Mesothelial cell of epicardium (in vitro differentiated cells): ENCODE data around the gene OAF. TPM values are rescaled to one million over a fixed set of nuclear protein-coding genes. Genes with fewer than 3 reads are reported as not detected.

Source experiments
- DNase-seq, 2 experiments: peaks; one replicate each; pipeline ENCODE4 v3.0.0; 2021; ENCODE audit warnings: low spot score in 2 of 2; ENCODE audit not compliant: unreplicated experiment in 2 of 2
- H3K27ac Mint-ChIP-seq: 2 replicates; pipeline ENCODE4 v1.8.0; 2021; ENCODE audit warnings: mixed read lengths
- H3K27me3 Mint-ChIP-seq: 2 replicates; pipeline ENCODE4 v1.8.0; 2021; ENCODE audit warnings: low read depth, mixed read lengths
- H3K36me3 Mint-ChIP-seq: 2 replicates; pipeline ENCODE4 v1.8.0; 2021; ENCODE audit warnings: mixed read lengths
- H3K4me1 Mint-ChIP-seq: 2 replicates; pipeline ENCODE4 v1.8.0; 2021; ENCODE audit warnings: mixed read lengths
- H3K4me3 Mint-ChIP-seq: 2 replicates; pipeline ENCODE4 v1.8.0; 2021; ENCODE audit warnings: mild to moderate bottlenecking, moderate library complexity, mixed read lengths
- H3K9me3 Mint-ChIP-seq: 2 replicates; pipeline ENCODE4 v1.8.0; 2021; ENCODE audit warnings: mixed read lengths
- CTCF ChIP-seq: fragments of 200-600 bp; sonication (generic); IDR thresholded peaks from one replicate; pipeline ENCODE4 v1.5.0; 2021; ENCODE audit warnings: antibody characterized with exemption; ENCODE audit not compliant: unreplicated experiment
- total RNA-seq: library from RNA; stranded (reverse); gene quantifications from 3 replicates; pipeline ENCODE4 v1.2.1, GENCODE V29; 2021

OAF gene
- total RNA-seq, 1 donor from 2014 or later, result 32.2 TPM

- DNase-seq, result no peak
- Mint-ChIP-seq H3K9me3 (no peaks in the 10 kb centered on the region), H3K27me3 (peaks cover 71% of the 10 kb centered on the region), H3K4me3 (peak within 1 kb of the TSS; percentile 57), H3K27ac (no peak within 1 kb of the TSS), H3K4me1 (peaks cover 7% of the 10 kb centered on the region), H3K36me3 (no peaks in the 10 kb centered on the region)
- no peak for TF ChIP-seq CTCF
Measured at GRCh38 chr11:120239713-120240640, 29.1 kb downstream of the OAF start, which contains the start of gene POU2F3. TSS of gene POU2F3 (plus strand) at chr11:120240140. CDS start at chr11:120240344, 204 bp downstream.

- no peak for TF ChIP-seq CTCF
- H3K27ac Mint-ChIP-seq, result no peak overlapping the region
- H3K9me3 Mint-ChIP-seq, result no peaks in the 10 kb centered on the region
- peaks cover 79% of the 10 kb centered on the region for H3K27me3 Mint-ChIP-seq
- H3K36me3 Mint-ChIP-seq, result no peaks in the 10 kb centered on the region
- no peak for DNase-seq
- H3K4me3 Mint-ChIP-seq, result peak overlapping the region; percentile 57
- peaks cover 5% of the 10 kb centered on the region for H3K4me1 Mint-ChIP-seq
Measured at GRCh38 chr11:120240866-120241265, 30.0 kb downstream of the OAF start.

GRCh38 chr11:120241277-120241676 is 30.4 kb downstream of the OAF start:
- peaks cover 83% of the 10 kb centered on the region for H3K27me3 Mint-ChIP-seq
- peaks cover 5% of the 10 kb centered on the region for H3K4me1 Mint-ChIP-seq
- TF ChIP-seq CTCF, result no peak
- H3K27ac Mint-ChIP-seq, result no peak overlapping the region
- no peak overlapping the region for H3K4me3 Mint-ChIP-seq
- no peak for DNase-seq
- no peaks in the 10 kb centered on the region for H3K9me3 Mint-ChIP-seq
- no peaks in the 10 kb centered on the region for H3K36me3 Mint-ChIP-seq

- Mint-ChIP-seq H3K9me3 (no peaks in the 10 kb centered on the region), H3K27ac (no peak overlapping the region), H3K36me3 (no peaks in the 10 kb centered on the region), H3K27me3 (peaks cover 93% of the 10 kb centered on the region), H3K4me1 (peaks cover 2% of the 10 kb centered on the region), H3K4me3 (no peak overlapping the region)
- TF ChIP-seq CTCF, result no peak
- no peak for DNase-seq
Measured at GRCh38 chr11:120243221-120243620, 32.4 kb downstream of the OAF start.

- DNase-seq, result no peak
- Mint-ChIP-seq H3K9me3 (no peaks in the 10 kb centered on the region), H3K4me1 (peaks cover under 1% of the 10 kb centered on the region), H3K4me3 (no peak overlapping the region), H3K36me3 (no peaks in the 10 kb centered on the region), H3K27me3 (peaks cover 94% of the 10 kb centered on the region), H3K27ac (no peak overlapping the region)
- no peak for TF ChIP-seq CTCF
Measured at GRCh38 chr11:120244476-120245365, 33.9 kb downstream of the OAF start.
